Neural cell (in vitro differentiated cells): ENCODE results near the gene ASIC3. TPM values are rescaled to one million over a fixed set of nuclear protein-coding genes. Genes with fewer than 3 reads are reported as not detected.

Source experiments
- H2AFZ ChIP-seq: fragments of 200-600, 300-800 bp; sonication (generic), shearing (Covaris generic); 2 replicates; pipeline ENCODE4 v1.6.0; 2014; ENCODE audit warnings: low read depth, mild to moderate bottlenecking, antibody characterized with exemption, low read length, moderate library complexity
- H3F3A ChIP-seq: fragments of 200-600 bp; shearing (Covaris generic); 2 replicates; pipeline ENCODE4 v1.6.1; 2016; ENCODE audit warnings: mild to moderate bottlenecking, moderate library complexity, mixed read lengths, antibody characterized with exemption, low read length; ENCODE audit not compliant: insufficient read depth, poor library complexity, severe bottlenecking
- H3K27ac ChIP-seq: fragments of 200-600, 300-800 bp; sonication (generic), shearing (Covaris generic); 2 replicates; pipeline ENCODE4 v1.5.1; 2014; ENCODE audit warnings: mild to moderate bottlenecking, low read length, moderate library complexity
- H3K27me3 ChIP-seq: fragments of 300-800, 200-600 bp; sonication (generic), shearing (Covaris generic); 2 replicates; pipeline ENCODE4 v1.6.0; 2014; ENCODE audit warnings: mild to moderate bottlenecking, low read depth, low read length, moderate library complexity; ENCODE audit not compliant: insufficient read depth
- H3K36me3 ChIP-seq: fragments of 300-800, 200-600 bp; sonication (generic), shearing (Covaris generic); 2 replicates; pipeline ENCODE4 v1.5.1; 2014; ENCODE audit warnings: mild to moderate bottlenecking, antibody characterized with exemption, low read length, moderate library complexity; ENCODE audit not compliant: insufficient read depth
- H3K4me2 ChIP-seq: fragments of 300-800, 200-600 bp; sonication (generic), shearing (Covaris generic); 2 replicates; pipeline ENCODE4 v1.6.0; 2014; ENCODE audit warnings: mild to moderate bottlenecking, low read length
- H3K4me3 ChIP-seq: fragments of 300-800, 200-600 bp; sonication (generic), shearing (Covaris generic); 2 replicates; pipeline ENCODE4 v1.5.1; 2014; ENCODE audit warnings: mild to moderate bottlenecking, low read length, moderate library complexity
- H3K79me2 ChIP-seq: fragments of 200-600 bp; shearing (Covaris generic); replicated peaks from 2 replicates; pipeline ENCODE4 v1.6.0; 2014; ENCODE audit warnings: mild to moderate bottlenecking, low read length, moderate library complexity; ENCODE audit not compliant: insufficient read depth
- H3K9ac ChIP-seq: fragments of 300-800, 200-600 bp; sonication (generic), shearing (Covaris generic); 2 replicates; pipeline ENCODE4 v1.6.1; 2016; ENCODE audit warnings: mild to moderate bottlenecking, low read length, mixed read lengths
- H3K9me2 ChIP-seq: fragments of 200-600 bp; shearing (Covaris generic); 2 replicates; pipeline ENCODE4 v1.6.1; 2016; ENCODE audit warnings: mild to moderate bottlenecking, low read length, mixed read lengths; ENCODE audit not compliant: insufficient read depth
- H3K9me3 ChIP-seq: fragments of 200-600, 300-800 bp; sonication (generic), shearing (Covaris generic); 2 replicates; pipeline ENCODE4 v1.6.1; 2016; ENCODE audit warnings: mild to moderate bottlenecking, mixed run types, low read length, moderate library complexity, mixed read lengths
- H4K20me1 ChIP-seq: fragments of 200-600 bp; shearing (Covaris generic); 2 replicates; pipeline ENCODE4 v1.6.1; 2016; ENCODE audit warnings: mild to moderate bottlenecking, mixed run types; ENCODE audit not compliant: insufficient read depth
- EP300 ChIP-seq: fragments of 450-650 bp; conservative IDR thresholded peaks from 2 replicates; pipeline ENCODE4 v1.6.1; 2014; ENCODE audit warnings: antibody characterized with exemption, mild to moderate bottlenecking, moderate library complexity; ENCODE audit not compliant: poor library complexity, severe bottlenecking
- EZH2 ChIP-seq: fragments of 200-600, 300-800 bp; shearing (Covaris generic), sonication (generic); IDR thresholded peaks from 2 replicates; pipeline ENCODE4 v1.6.1; 2014; ENCODE audit warnings: antibody characterized with exemption, low read length, borderline replicate concordance, mild to moderate bottlenecking; ENCODE audit not compliant: insufficient read depth, poor library complexity, severe bottlenecking
- MXI1 ChIP-seq: fragments of 450-650 bp; conservative IDR thresholded peaks from 2 replicates; pipeline ENCODE4 v1.6.1; 2014; ENCODE audit warnings: antibody characterized with exemption, mild to moderate bottlenecking; ENCODE audit not compliant: poor library complexity, severe bottlenecking
- POLR2AphosphoS5 ChIP-seq: IDR thresholded peaks from 2 replicates; pipeline ENCODE4 v1.6.1; 2012
- RAD21 ChIP-seq: fragments of 450-650 bp; conservative IDR thresholded peaks from 2 replicates; pipeline ENCODE4 v1.6.1; 2014; ENCODE audit warnings: antibody characterized with exemption, mild to moderate bottlenecking, moderate library complexity
- SMC3 ChIP-seq: fragments of 450-650 bp; conservative IDR thresholded peaks from 2 replicates; pipeline ENCODE4 v1.6.1; 2014; ENCODE audit warnings: antibody characterized with exemption, mild to moderate bottlenecking, moderate library complexity; ENCODE audit not compliant: poor library complexity
- TAF1 ChIP-seq: IDR thresholded peaks from 2 replicates; pipeline ENCODE4 v1.6.1; 2012; ENCODE audit warnings: low read depth
- polyA plus RNA-seq: library from polyadenylated mRNA; depleted of rRNA; stranded (reverse); fragments of >200 nt; gene quantifications from 2 replicates; pipeline ENCODE4 v1.2.3, GENCODE V29; 2014
- TF ChIP-seq, protein P1 (sequence below): fragments of 450-650 bp; IDR thresholded peaks from 2 replicates; pipeline ENCODE4 v1.5.1; 2014; ENCODE audit warnings: antibody characterized with exemption, mild to moderate bottlenecking, moderate library complexity; ENCODE audit not compliant: poor library complexity, severe bottlenecking
- TF ChIP-seq, protein P2 (sequence below): IDR thresholded peaks from 2 replicates; pipeline ENCODE4 v1.6.1; 2012; ENCODE audit warnings: borderline replicate concordance

Gene ASIC3
- polyA plus RNA-seq, 1 donor from 2014 or later = 3.3 TPM

DNA sequence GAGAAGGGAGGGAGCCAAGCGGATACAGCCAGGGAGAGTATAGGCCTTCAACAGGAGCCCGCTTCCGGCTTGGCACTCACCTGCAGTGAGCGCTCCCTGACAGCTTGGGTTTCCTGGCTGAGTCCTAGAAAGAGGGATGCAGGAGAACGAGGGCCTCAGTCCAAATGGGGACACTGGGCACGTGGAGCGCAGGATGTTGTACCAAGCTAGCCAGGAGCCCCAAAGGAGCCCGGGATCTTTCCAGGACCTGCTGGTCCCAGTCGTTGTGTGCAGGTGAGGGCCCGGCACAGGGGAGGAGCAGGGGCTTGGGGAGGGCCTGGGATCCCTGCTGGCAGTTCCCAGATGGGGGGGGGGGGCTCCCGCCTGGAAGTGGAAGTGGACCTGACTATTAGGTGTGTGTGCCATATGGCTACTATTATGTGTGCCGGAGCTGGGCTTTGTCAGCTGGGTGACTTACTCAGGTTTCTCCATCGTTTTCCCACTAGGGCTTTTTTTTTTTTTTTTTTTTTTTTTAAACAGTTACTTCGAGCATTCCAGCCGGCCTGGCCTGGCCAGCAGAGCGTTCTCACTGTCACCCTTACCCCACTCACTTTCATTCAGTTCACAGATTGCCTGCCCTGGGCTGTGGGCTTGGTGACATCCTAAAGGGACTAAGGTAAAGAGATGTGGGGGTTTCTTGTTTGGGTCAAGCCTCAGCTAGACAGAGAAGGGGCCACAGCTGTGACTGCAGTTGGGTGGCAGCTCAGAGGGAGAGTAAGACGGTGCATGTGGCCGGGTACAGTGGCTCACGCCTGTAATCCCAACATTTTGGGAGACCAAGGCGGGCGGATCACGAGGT is 41.8 kb downstream of the ASIC3 start:
- H3F3A ChIP-seq = peaks cover 3% of the 10 kb centered on the region
- H3K4me3 ChIP-seq = peak overlapping the region; percentile 91
- no peaks in the 10 kb centered on the region for H3K9me2 ChIP-seq
- peak overlapping the region; percentile 93 for H3K4me2 ChIP-seq
- H3K79me2 ChIP-seq = peaks cover 68% of the 10 kb centered on the region
- TF ChIP-seq MXI1 (no peak), SMC3 (no peak), EZH2 (no peak), TAF1 (no peak)
- no peaks in the 10 kb centered on the region for H3K27me3 ChIP-seq
- H3K9ac ChIP-seq = peak overlapping the region; percentile 94
- H2AFZ ChIP-seq = no peak overlapping the region
- peaks cover 43% of the 10 kb centered on the region for H4K20me1 ChIP-seq
- H3K27ac ChIP-seq = no peak overlapping the region
- H3K36me3 ChIP-seq = no peaks in the 10 kb centered on the region
- H3K9me3 ChIP-seq = no peaks in the 10 kb centered on the region

DNA sequence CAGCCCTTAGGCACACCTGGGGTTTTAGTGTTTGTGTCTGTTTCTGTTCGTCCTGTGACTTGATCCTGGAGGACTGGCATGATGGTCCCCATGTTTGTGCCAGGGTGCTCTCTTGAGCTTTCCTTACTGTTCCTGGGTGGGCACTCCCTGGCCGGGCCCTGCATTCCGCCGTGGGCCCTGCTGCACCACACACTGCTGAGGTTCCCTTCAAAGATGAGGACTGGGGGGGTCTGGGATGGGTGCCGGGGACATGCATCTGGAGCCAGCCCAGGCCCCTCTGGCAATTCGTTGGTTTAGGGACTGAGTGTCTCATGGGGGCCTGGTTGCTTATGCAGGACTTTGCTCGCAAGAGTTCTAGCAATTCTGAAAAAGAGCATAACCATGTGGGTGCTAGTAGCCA is 42.7 kb downstream of the ASIC3 start:
- peaks cover 46% of the 10 kb centered on the region for H4K20me1 ChIP-seq

More for the DNA sequence above, 42.7 kb downstream of the ASIC3 start:
- H3K9me2 ChIP-seq = no peaks in the 10 kb centered on the region
- H3K4me3 ChIP-seq = no peak overlapping the region
- no peaks in the 10 kb centered on the region for H3K9me3 ChIP-seq
- no peak overlapping the region for H3K27ac ChIP-seq
- H2AFZ ChIP-seq = no peak overlapping the region
- H3K9ac ChIP-seq = no peak overlapping the region
- H3K36me3 ChIP-seq = no peaks in the 10 kb centered on the region
- no peaks in the 10 kb centered on the region for H3K27me3 ChIP-seq
- peaks cover 3% of the 10 kb centered on the region for H3F3A ChIP-seq
- no peak overlapping the region for H3K4me2 ChIP-seq
- H3K79me2 ChIP-seq = peaks cover 77% of the 10 kb centered on the region
- TF ChIP-seq, protein P1, sequence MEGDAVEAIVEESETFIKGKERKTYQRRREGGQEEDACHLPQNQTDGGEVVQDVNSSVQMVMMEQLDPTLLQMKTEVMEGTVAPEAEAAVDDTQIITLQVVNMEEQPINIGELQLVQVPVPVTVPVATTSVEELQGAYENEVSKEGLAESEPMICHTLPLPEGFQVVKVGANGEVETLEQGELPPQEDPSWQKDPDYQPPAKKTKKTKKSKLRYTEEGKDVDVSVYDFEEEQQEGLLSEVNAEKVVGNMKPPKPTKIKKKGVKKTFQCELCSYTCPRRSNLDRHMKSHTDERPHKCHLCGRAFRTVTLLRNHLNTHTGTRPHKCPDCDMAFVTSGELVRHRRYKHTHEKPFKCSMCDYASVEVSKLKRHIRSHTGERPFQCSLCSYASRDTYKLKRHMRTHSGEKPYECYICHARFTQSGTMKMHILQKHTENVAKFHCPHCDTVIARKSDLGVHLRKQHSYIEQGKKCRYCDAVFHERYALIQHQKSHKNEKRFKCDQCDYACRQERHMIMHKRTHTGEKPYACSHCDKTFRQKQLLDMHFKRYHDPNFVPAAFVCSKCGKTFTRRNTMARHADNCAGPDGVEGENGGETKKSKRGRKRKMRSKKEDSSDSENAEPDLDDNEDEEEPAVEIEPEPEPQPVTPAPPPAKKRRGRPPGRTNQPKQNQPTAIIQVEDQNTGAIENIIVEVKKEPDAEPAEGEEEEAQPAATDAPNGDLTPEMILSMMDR = no peak
- TF ChIP-seq EP300 (no peak), POLR2AphosphoS5 (no peak), SMC3 (no peak), RAD21 (no peak), EZH2 (no peak), TAF1 (no peak), MXI1 (no peak)
- TF ChIP-seq, protein P2, sequence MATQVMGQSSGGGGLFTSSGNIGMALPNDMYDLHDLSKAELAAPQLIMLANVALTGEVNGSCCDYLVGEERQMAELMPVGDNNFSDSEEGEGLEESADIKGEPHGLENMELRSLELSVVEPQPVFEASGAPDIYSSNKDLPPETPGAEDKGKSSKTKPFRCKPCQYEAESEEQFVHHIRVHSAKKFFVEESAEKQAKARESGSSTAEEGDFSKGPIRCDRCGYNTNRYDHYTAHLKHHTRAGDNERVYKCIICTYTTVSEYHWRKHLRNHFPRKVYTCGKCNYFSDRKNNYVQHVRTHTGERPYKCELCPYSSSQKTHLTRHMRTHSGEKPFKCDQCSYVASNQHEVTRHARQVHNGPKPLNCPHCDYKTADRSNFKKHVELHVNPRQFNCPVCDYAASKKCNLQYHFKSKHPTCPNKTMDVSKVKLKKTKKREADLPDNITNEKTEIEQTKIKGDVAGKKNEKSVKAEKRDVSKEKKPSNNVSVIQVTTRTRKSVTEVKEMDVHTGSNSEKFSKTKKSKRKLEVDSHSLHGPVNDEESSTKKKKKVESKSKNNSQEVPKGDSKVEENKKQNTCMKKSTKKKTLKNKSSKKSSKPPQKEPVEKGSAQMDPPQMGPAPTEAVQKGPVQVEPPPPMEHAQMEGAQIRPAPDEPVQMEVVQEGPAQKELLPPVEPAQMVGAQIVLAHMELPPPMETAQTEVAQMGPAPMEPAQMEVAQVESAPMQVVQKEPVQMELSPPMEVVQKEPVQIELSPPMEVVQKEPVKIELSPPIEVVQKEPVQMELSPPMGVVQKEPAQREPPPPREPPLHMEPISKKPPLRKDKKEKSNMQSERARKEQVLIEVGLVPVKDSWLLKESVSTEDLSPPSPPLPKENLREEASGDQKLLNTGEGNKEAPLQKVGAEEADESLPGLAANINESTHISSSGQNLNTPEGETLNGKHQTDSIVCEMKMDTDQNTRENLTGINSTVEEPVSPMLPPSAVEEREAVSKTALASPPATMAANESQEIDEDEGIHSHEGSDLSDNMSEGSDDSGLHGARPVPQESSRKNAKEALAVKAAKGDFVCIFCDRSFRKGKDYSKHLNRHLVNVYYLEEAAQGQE = no peak
